ENCODE data around the gene WDR90.
A peak's percentile ranks its signal among the peaks of the same experiment; 100 is the strongest.

WDR90 gene

GRCh38 chr16:674214-674881, 25.2 kb downstream of the WDR90 start:
- H3K9ac ChIP-seq, result no peak overlapping the region
- no peak overlapping the region for H3K27ac ChIP-seq

DNA sequence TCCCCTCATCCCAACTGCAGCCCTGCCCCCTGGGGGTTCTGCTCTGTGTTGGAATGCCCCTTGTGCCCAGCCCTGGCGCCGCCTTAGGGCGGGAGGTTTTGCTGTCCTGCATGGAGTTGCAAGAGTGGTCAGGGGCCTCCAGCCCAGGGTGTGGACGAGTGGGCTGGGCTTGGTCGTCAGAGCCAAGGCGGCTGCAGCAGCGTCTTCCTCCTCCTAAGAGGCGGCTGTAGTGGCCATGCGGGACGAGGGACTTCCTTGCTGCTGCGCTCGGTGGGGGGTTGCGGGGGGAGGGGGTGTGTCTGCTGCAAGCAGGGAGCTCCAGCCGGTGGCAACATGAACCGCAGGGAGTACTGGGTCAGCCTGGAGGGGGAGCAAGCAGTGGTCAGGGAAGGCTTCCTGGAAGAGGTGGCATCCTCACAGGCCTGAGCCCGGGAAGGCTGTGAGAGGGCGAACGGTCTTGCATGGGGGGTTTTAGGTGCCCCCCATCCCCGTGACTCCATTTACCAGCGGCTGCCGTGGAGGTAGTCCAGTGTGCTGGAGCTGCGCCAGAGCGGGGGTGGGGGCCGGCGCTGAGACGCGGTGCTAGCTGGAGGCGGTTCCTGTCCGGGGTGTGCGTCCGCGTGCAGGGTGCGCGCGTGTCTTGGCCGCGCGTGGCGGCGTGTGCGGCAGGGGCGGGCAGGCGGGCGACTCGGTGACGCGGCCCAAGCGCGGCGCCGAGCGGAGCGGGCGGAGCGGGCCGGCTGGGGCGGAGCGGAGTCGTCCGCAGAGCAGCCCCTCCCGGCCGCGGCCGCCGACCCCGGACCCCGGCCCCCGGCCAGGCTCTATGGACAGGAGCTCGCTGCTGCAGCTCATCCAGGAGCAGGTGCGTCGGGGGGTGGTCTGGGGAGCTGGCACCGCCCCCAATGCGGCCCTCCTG, 26.1 kb downstream of the WDR90 start, which contains the start of gene RHBDL1:
TSS of gene RHBDL1 (plus strand) at position 704 of the 916 bp plus-strand sequence. CDS start at position 824, 120 bp downstream.
- Histone ChIP-seq H3K9ac (no peak within 1 kb of the TSS), H3K4me2 (ENCODE audit: low read length) (peak within 1 kb of the TSS; percentile 77), H3K9me3 (ENCODE audit: control insufficient read depth, low read length) (no peaks in the 10 kb centered on the region), H3K4me1 (no peaks in the 10 kb centered on the region), H2AFZ (peak within 1 kb of the TSS; percentile 63), H3K27me3 (ENCODE audit: control insufficient read depth, insufficient read depth, low read length) (no peaks in the 10 kb centered on the region), H3K4me3 (ENCODE audit: low read depth, low read length) (peak within 1 kb of the TSS; percentile 40), H3K36me3 (ENCODE audit: control insufficient read depth, insufficient read depth, low read length) (no peaks in the 10 kb centered on the region), H3K79me2 (no peaks in the 10 kb centered on the region), H3K27ac (no peak within 1 kb of the TSS)
- no peak for TF ChIP-seq CTCF (IDR thresholded peaks at IDR 0.05)

More at GRCh38 chr16:674214-674881, 25.2 kb downstream of the WDR90 start:
- Histone ChIP-seq H2AFZ (no peak overlapping the region), H3K9me3 (ENCODE audit: control insufficient read depth, low read length) (no peaks in the 10 kb centered on the region), H3K36me3 (ENCODE audit: control insufficient read depth, insufficient read depth, low read length) (no peaks in the 10 kb centered on the region), H3K27me3 (ENCODE audit: control insufficient read depth, insufficient read depth, low read length) (no peaks in the 10 kb centered on the region), H3K79me2 (no peaks in the 10 kb centered on the region), H3K4me2 (ENCODE audit: low read length) (no peak overlapping the region), H3K4me3 (ENCODE audit: low read depth, low read length) (no peak overlapping the region), H3K4me1 (no peaks in the 10 kb centered on the region)
- no peak for TF ChIP-seq CTCF (IDR thresholded peaks at IDR 0.05)

GRCh38 chr16:675884-676564, 26.9 kb downstream of the WDR90 start:
- TF ChIP-seq CTCF (IDR thresholded peaks at IDR 0.05), result no peak
- Histone ChIP-seq H3K79me2 (no peaks in the 10 kb centered on the region), H3K4me3 (ENCODE audit: low read depth, low read length) (no peak overlapping the region), H3K9me3 (ENCODE audit: control insufficient read depth, low read length) (no peaks in the 10 kb centered on the region), H3K9ac (no peak overlapping the region), H3K27me3 (ENCODE audit: control insufficient read depth, insufficient read depth, low read length) (no peaks in the 10 kb centered on the region), H3K36me3 (ENCODE audit: control insufficient read depth, insufficient read depth, low read length) (no peaks in the 10 kb centered on the region), H3K27ac (no peak overlapping the region), H2AFZ (peak overlapping the region; percentile 63), H3K4me1 (no peaks in the 10 kb centered on the region), H3K4me2 (ENCODE audit: low read length) (peak overlapping the region; percentile 77)

DNA sequence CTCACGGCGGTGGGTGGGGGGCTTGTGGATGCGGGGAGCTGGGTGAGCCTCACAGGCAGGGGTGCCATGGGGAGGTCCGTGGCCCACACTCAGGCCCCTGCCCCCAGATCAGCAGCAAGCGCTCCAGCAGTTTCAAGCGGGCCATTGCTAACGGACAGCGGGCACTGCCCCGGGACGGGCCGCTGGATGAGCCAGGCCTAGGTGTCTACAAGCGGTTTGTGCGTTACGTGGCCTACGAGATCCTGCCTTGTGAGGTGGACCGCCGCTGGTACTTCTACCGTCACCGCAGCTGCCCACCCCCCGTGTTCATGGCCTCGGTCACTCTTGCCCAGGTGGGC, 27.4 kb downstream of the WDR90 start:
- H3K4me2 ChIP-seq (ENCODE audit: low read length), result no peak overlapping the region
- peaks cover 2% of the 10 kb centered on the region for H3K79me2 ChIP-seq
- H3K9ac ChIP-seq, result no peak overlapping the region
- H3K4me3 ChIP-seq (ENCODE audit: low read depth, low read length), result no peak overlapping the region
- no peaks in the 10 kb centered on the region for H3K27me3 ChIP-seq (ENCODE audit: control insufficient read depth, insufficient read depth, low read length)
- H3K27ac ChIP-seq, result no peak overlapping the region
- no peak for TF ChIP-seq CTCF (IDR thresholded peaks at IDR 0.05)
- H3K36me3 ChIP-seq (ENCODE audit: control insufficient read depth, insufficient read depth, low read length), result no peaks in the 10 kb centered on the region
- peaks cover 5% of the 10 kb centered on the region for H3K4me1 ChIP-seq
- no peaks in the 10 kb centered on the region for H3K9me3 ChIP-seq (ENCODE audit: control insufficient read depth, low read length)
- H2AFZ ChIP-seq, result no peak overlapping the region
